Activated CD8-positive, alpha-beta memory T cell treated with anti-CD3 and anti-CD28 coated beads, Interleukin-2, amount 50 U/mL, for 1 hour (primary cell): ENCODE results near the gene SLAMF9.
"Not testable (repeated sequence)": the region's sequence is repeated elsewhere in the genome, so short reads cannot be mapped to it uniquely, and the experiment has no call there.

ENCODE experiments used
- DNase-seq: peaks from one replicate; pipeline ENCODE4 v3.0.0-alpha.2; 2020; ENCODE audit errors: extremely low read depth

The SLAMF9 gene

GRCh38 chr1:159921700-159922504 is 32.1 kb downstream of the SLAMF9 start:
- no peak for DNase-seq

GRCh38 chr1:159921251-159921650 is 32.8 kb downstream of the SLAMF9 start:
- no peak for DNase-seq

- DNase-seq: no peak
These were observed 33.4 kb downstream of the SLAMF9 start for GRCh38 chr1:159920651-159921050.

- DNase-seq: no peak
These were observed 33.8 kb downstream of the SLAMF9 start for GRCh38 chr1:159920202-159920601.

GRCh38 chr1:159919236-159919865 is 34.7 kb downstream of the SLAMF9 start:
- no peak for DNase-seq

GRCh38 chr1:159918352-159919200 is 35.5 kb downstream of the SLAMF9 start:
- no peak for DNase-seq

GRCh38 chr1:159917533-159918351 is 36.3 kb downstream of the SLAMF9 start:
- no peak for DNase-seq

GRCh38 chr1:159916242-159917051 is 37.6 kb downstream of the SLAMF9 start:
- DNase-seq: no peak

GRCh38 chr1:159915571-159916241 is 38.3 kb downstream of the SLAMF9 start:
- no peak for DNase-seq

GRCh38 chr1:159914252-159915018 is 39.6 kb downstream of the SLAMF9 start:
- DNase-seq: no peak

- DNase-seq: no peak
These were observed 40.4 kb downstream of the SLAMF9 start for GRCh38 chr1:159913451-159914192.

GRCh38 chr1:159911326-159912070 is 42.5 kb downstream of the SLAMF9 start:
- no peak for DNase-seq

GRCh38 chr1:159908031-159908940 is 45.8 kb downstream of the SLAMF9 start:
- no peak for DNase-seq

- no peak for DNase-seq
These were observed 47.1 kb downstream of the SLAMF9 start for GRCh38 chr1:159906960-159907359.

- DNase-seq: not testable (repeated sequence)
These were observed 50.0 kb downstream of the SLAMF9 start for GRCh38 chr1:159904036-159904435.

GRCh38 chr1:159902541-159902940 is 51.5 kb downstream of the SLAMF9 start:
- DNase-seq: no peak
